Smooth muscle cell (in vitro differentiated cells): ENCODE data around the gene BAD. TPM values are rescaled to one million over a fixed set of nuclear protein-coding genes. Genes with fewer than 3 reads are reported as not detected.

Experiments used
- DNase-seq: peaks from one replicate; lab custom pipeline; 2025; ENCODE audit not compliant: unreplicated experiment; lab: John Stamatoyannopoulos, UW
- H2AFZ ChIP-seq: fragments of 200-600 bp; sonication (generic); 2 replicates; pipeline ENCODE4 v1.6.0; 2016; ENCODE audit warnings: antibody characterized with exemption, low read depth, mild to moderate bottlenecking
- H3F3A ChIP-seq: fragments of 200-600 bp; sonication (generic); 2 replicates; pipeline ENCODE4 v1.6.0; 2017; ENCODE audit warnings: antibody characterized with exemption, low read depth
- H3K27ac ChIP-seq: fragments of 200-600 bp; sonication (generic); 2 replicates; pipeline ENCODE4 v1.5.1; 2016; ENCODE audit warnings: low read depth, mild to moderate bottlenecking
- H3K27me3 ChIP-seq: fragments of 200-600 bp; sonication (generic); 2 replicates; pipeline ENCODE4 v1.6.1; 2016; ENCODE audit warnings: low read depth, mild to moderate bottlenecking
- H3K36me3 ChIP-seq: fragments of 200-600 bp; sonication (generic); 2 replicates; pipeline ENCODE4 v1.5.1; 2016; ENCODE audit warnings: low read depth
- H3K4me1 ChIP-seq: fragments of 200-600 bp; sonication (generic); 2 replicates; pipeline ENCODE4 v1.5.1; 2016; ENCODE audit warnings: low read depth
- H3K4me2 ChIP-seq: fragments of 200-600 bp; sonication (generic); 2 replicates; pipeline ENCODE4 v1.6.0; 2016; ENCODE audit warnings: mild to moderate bottlenecking
- H3K4me3 ChIP-seq: fragments of 200-600 bp; sonication (generic); 2 replicates; pipeline ENCODE4 v1.5.1; 2016; ENCODE audit warnings: mild to moderate bottlenecking
- H3K79me2 ChIP-seq: fragments of 200-600 bp; sonication (generic); 2 replicates; pipeline ENCODE4 v1.6.0; 2016; ENCODE audit warnings: low read depth, mild to moderate bottlenecking
- H3K9ac ChIP-seq: fragments of 200-600 bp; sonication (generic); 2 replicates; pipeline ENCODE4 v1.6.0; 2016; ENCODE audit warnings: low read depth
- H3K9me3 ChIP-seq: fragments of 200-600 bp; sonication (generic); replicated peaks from 2 replicates; pipeline ENCODE4 v1.5.1; 2016; ENCODE audit warnings: low read depth
- H4K20me1 ChIP-seq: fragments of 200-600 bp; sonication (generic); 2 replicates; pipeline ENCODE4 v1.6.0; 2016; ENCODE audit warnings: low read depth
- WGBS: methylation state at CpG from one replicate; pipeline ENCODE4 v1.1.7; 2016; ENCODE audit warnings: low lambda C conversion rate; 5-methylcytosine and 5-hydroxymethylcytosine counted together
- polyA plus RNA-seq: library from polyadenylated mRNA; unstranded; fragments of >200 nt; fragmentation: Nextera tagmentation; extraction: Ambion mirVana; gene quantifications from 2 replicates; pipeline ENCODE4 v1.2.1, GENCODE V29; 2016
- total RNA-seq: library from RNA; depleted of rRNA; stranded (reverse); fragments of >200 nt; gene quantifications from 2 replicates; pipeline ENCODE4 v1.2.3, GENCODE V29; 2014
- TF ChIP-seq, protein P1 (sequence below): fragments of 200-600 bp; sonication (generic); IDR thresholded peaks from 2 replicates; pipeline ENCODE4 v1.5.1; 2017; ENCODE audit warnings: borderline replicate concordance, mild to moderate bottlenecking, antibody characterized with exemption; ENCODE audit not compliant: insufficient read depth, poor library complexity, severe bottlenecking

The BAD gene
- total and polyA plus RNA-seq, 2 experiments from 2014 or later = 65.8 to 117 TPM

DNA sequence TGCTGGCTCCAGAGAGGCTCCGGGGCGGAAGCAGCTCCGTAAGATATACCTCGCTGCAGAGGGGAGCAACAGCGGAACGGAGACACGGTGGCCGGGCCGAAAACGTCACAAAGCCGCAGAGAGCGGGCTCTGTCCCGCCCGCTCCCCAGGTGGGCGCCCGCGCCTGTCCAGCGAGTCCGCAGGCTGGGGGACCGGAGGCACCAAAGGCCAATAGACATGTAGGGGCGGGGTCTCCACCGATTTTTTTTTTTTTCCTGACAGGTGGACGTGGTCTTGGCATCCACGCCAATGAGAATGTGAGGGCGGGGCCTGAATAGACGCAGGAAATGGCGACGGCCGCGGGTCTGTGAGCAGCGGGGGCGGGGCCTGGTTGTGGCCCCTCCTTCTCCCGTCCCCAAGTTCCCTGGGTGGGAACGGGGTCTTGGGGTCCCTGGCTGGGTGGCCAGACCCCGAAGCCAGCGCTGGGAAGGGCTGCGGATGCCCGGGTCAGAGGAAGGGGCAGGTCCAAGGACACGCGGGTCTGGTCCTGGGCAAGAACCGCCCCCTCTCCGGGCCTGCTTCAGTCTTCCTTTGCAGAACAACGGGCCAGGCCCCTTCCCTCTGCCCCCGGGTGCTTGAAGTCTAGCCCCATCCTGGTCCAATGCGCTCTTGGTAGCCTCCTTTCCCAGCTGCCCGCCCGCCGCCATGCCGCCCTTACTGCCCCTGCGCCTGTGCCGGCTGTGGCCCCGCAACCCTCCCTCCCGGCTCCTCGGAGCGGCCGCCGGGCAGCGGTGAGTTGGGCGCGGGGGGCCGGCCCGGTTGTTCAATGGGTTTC is 54.1 kb downstream of the BAD start, which contains the start of gene DNAJC4:
Gene DNAJC4 (plus strand): TSS at position 378 of the 814 bp plus-strand sequence. CDS start 307 bp downstream, at position 685.
- H3K9ac ChIP-seq = peak within 1 kb of the TSS; percentile 61
- H3K27me3 ChIP-seq = no peaks in the 10 kb centered on the region
- H4K20me1 ChIP-seq = no peaks in the 10 kb centered on the region
- H3K79me2 ChIP-seq = peaks cover 22% of the 10 kb centered on the region
- peak within 1 kb of the TSS; percentile 97 for H3K4me2 ChIP-seq
- peak; percentile 75 for DNase-seq
- H3K4me3 ChIP-seq = peak within 1 kb of the TSS; percentile 79
- no peaks in the 10 kb centered on the region for H3F3A ChIP-seq
- TF ChIP-seq, protein P1, sequence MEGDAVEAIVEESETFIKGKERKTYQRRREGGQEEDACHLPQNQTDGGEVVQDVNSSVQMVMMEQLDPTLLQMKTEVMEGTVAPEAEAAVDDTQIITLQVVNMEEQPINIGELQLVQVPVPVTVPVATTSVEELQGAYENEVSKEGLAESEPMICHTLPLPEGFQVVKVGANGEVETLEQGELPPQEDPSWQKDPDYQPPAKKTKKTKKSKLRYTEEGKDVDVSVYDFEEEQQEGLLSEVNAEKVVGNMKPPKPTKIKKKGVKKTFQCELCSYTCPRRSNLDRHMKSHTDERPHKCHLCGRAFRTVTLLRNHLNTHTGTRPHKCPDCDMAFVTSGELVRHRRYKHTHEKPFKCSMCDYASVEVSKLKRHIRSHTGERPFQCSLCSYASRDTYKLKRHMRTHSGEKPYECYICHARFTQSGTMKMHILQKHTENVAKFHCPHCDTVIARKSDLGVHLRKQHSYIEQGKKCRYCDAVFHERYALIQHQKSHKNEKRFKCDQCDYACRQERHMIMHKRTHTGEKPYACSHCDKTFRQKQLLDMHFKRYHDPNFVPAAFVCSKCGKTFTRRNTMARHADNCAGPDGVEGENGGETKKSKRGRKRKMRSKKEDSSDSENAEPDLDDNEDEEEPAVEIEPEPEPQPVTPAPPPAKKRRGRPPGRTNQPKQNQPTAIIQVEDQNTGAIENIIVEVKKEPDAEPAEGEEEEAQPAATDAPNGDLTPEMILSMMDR = no peak
- H3K36me3 ChIP-seq = no peaks in the 10 kb centered on the region
- no peaks in the 10 kb centered on the region for H3K9me3 ChIP-seq
- peak within 1 kb of the TSS; percentile 44 for H3K27ac ChIP-seq
- WGBS = under 1% methylated on average over 58 of the region's 62 CpGs
- peaks cover 19% of the 10 kb centered on the region for H3K4me1 ChIP-seq
- H2AFZ ChIP-seq = peak within 1 kb of the TSS; percentile 84

DNA sequence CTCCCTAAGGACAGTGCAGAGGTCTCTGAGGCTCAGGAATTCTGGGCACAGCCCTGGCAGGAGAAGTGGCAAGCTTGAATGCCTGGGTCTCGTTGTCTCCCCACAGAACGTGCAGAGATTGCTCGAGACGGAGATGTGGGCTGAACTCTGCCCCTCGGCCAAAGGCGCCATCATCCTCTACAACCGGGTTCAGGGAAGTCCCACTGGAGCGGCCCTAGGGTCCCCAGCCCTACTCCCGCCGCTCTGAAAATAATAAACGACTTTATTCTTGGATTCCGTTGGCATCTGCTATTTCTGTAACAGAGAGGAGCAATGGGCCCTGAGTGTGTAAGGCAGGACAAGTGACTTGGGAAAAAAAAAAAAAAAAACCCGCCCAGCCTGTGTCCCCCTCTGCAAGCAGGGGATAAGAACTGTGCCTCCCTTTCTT is 54.7 kb downstream of the BAD start:
- Histone ChIP-seq H3K9ac (no peak overlapping the region), H2AFZ (no peak overlapping the region), H3K27me3 (no peaks in the 10 kb centered on the region), H3K36me3 (no peaks in the 10 kb centered on the region), H3K4me1 (peaks cover 19% of the 10 kb centered on the region), H3K79me2 (peaks cover 22% of the 10 kb centered on the region), H3K9me3 (no peaks in the 10 kb centered on the region), H3K27ac (peak overlapping the region; percentile 44), H3K4me2 (peak overlapping the region; percentile 97), H4K20me1 (no peaks in the 10 kb centered on the region), H3F3A (no peaks in the 10 kb centered on the region), H3K4me3 (peak overlapping the region; percentile 79)
- TF ChIP-seq, protein P1 = no peak
- DNase-seq = no peak
- 68% methylated on average over 13 of the region's 13 CpGs for WGBS

DNA sequence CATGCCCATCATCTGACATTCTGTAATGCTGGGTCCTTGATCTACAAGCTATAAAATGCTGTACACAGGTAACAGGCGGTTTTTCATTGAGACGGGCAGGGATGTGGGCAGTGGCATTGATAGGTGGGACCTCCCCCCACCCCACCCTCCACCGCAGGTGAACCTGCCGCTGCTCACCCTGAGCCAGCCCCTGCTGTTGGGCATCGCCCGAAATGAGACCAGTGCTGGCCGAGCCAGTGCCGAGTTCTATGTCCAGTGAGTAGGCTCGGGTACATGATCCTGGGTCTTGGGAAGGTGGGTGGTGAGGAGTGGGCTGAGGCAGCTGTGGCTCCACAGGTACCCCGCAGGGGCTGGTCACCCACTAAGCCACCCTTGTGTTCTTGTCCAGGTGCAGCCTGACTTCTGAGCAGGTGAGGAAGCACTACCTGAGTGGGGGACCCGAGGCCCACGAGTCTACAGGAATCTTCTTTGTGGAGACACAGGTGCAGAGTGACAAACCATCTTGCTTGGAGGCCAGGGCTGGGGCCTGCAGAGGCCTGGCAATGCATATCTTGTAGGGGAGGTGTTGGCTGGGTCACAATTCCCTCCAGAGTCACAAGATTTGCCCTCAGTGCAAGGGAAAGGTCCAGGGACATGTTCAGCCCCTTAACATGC is 55.2 kb downstream of the BAD start:
- peak overlapping the region; percentile 97 for H3K4me2 ChIP-seq
- WGBS = 96% methylated on average over 12 of the region's 12 CpGs
- no peak overlapping the region for H3K27ac ChIP-seq

More for the DNA sequence above, 55.2 kb downstream of the BAD start:
- Histone ChIP-seq H3K9me3 (no peaks in the 10 kb centered on the region), H3K27me3 (no peaks in the 10 kb centered on the region), H3K9ac (no peak overlapping the region), H3K4me1 (peaks cover 19% of the 10 kb centered on the region), H3K79me2 (peaks cover 22% of the 10 kb centered on the region), H3K4me3 (no peak overlapping the region), H4K20me1 (no peaks in the 10 kb centered on the region), H2AFZ (no peak overlapping the region), H3F3A (no peaks in the 10 kb centered on the region), H3K36me3 (no peaks in the 10 kb centered on the region)
- TF ChIP-seq, protein P1 = no peak
- no peak for DNase-seq
